NCI-H226 (cell line): Measurements from ENCODE around the gene ETV2.
A peak's percentile ranks its signal among the peaks of the same experiment; 100 is the strongest.
"Not testable (repeated sequence)": the region's sequence is repeated elsewhere in the genome, so short reads cannot be mapped to it uniquely, and the experiment has no call there.

ENCODE experiments used
- DNase-seq: peaks from one replicate; pipeline ENCODE4 v3.0.0-alpha.2; 2015

The ETV2 gene, protein sequence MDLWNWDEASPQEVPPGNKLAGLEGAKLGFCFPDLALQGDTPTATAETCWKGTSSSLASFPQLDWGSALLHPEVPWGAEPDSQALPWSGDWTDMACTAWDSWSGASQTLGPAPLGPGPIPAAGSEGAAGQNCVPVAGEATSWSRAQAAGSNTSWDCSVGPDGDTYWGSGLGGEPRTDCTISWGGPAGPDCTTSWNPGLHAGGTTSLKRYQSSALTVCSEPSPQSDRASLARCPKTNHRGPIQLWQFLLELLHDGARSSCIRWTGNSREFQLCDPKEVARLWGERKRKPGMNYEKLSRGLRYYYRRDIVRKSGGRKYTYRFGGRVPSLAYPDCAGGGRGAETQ

DNA sequence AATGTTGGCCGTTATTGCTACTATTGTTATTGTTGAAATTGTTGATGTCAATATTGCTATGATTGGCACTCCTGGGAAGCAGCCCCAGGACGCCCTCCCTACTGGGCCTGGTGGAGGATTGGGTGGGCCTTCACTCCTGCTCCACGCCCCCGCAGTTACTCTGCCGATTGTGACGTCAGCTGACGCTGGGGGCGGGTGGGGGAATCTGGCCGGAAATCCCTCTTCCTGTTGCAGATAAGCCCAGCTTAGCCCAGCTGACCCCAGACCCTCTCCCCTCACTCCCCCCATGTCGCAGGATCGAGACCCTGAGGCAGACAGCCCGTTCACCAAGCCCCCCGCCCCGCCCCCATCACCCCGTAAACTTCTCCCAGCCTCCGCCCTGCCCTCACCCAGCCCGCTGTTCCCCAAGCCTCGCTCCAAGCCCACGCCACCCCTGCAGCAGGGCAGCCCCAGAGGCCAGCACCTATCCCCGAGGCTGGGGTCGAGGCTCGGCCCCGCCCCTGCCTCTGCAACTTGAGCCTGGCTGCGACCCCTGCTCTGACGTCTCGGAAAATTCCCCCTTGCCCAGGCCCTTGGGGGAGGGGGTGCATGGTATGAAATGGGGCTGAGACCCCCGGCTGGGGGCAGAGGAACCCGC lies at the start of gene ETV2:
ETV2 (plus strand) TSS at position 231 of the 637 bp plus-strand sequence. CDS start 716 bp downstream, outside the sequence.
- peak; percentile 25 for DNase-seq

DNA sequence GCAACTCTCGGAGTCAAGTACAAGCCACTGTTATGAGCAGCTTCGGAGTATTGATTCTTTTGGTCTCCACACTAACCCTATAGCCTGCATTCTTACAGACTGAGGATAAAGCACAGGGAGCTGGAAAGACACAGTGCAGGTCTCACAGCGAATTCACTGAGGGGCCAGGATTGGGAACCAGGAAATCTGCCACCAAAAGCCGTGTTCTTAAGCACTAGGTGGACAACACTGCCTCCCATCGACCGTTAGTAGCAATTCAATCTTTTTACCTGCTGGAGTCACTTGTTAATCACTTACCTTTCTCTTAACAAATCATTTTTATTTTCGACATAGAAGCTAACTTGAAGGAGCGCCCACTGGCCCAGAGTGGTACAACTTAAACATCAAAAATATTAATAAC lies 49.3 kb upstream of the ETV2 start:
- DNase-seq, result no peak

DNA sequence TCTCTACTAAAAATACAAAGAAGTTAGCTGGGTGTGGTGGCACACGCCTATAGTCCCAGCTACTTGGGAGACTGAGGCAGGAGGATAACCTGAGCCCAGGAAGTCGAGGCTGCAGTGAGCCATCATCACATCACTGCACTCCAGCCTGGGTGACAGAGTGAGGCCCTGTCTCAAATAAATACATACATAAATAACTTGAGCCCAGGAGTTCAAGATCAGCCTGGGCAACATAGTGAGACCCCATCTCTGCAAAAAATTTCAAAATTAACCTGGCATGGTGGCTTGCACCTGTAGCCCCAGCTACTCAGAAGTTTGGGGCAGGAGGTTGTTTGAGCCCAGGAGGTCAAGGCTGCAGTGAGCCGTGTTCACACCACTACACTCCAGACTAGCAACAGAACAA lies 46.5 kb upstream of the ETV2 start:
- DNase-seq, result not testable (repeated sequence)

DNA sequence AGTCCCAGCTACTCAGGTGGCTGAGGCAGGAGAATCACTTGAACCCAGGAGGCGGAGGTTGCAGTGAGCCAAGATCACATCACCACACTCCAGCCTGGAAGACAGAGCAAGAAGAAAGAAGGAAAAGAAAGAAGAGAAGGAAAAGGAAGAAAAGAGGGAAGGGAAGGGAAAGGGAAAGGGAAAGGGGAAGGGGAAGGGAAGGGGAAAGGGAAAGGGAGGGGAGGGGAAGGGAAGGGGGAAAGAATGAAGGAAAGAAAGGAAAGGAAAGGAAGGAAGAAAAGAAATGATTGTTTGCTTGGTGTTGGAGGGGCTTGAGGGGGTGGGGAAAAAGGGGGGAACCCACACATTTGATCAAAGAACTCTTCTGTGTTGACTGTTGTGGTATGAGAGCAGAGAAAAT lies 45.6 kb upstream of the ETV2 start:
- no peak for DNase-seq

DNA sequence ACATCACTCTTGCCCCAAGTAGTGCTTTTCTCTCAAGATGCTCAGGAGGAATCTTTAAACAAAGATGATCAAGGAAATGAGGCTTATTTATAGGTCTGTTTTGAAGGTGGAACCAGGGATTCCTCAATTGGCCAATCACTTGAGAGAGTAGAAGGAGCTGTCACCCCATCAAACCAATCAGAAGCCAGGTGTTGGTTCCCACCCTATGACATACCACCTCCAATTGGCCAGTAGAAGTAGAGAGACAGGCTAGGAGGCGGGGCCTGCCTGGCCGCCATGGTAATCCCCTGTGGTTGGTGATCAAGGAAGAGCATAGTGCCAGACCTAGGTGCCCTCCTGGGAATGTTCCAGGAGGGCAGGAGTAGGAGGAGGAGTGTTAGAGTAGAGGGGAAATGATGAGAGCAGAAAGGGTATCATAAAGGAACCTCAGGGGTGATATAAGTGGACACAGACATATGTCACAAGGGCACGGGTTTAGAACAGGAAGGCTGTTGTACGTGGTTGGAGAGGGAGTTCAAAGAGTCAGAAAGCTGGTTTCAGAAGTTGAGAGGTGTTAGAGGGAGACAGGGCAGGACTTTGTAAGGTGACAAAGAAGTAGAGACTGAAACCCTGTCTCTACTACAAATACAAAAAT lies 45.1 kb upstream of the ETV2 start:
- DNase-seq, result peak; percentile 18

DNA sequence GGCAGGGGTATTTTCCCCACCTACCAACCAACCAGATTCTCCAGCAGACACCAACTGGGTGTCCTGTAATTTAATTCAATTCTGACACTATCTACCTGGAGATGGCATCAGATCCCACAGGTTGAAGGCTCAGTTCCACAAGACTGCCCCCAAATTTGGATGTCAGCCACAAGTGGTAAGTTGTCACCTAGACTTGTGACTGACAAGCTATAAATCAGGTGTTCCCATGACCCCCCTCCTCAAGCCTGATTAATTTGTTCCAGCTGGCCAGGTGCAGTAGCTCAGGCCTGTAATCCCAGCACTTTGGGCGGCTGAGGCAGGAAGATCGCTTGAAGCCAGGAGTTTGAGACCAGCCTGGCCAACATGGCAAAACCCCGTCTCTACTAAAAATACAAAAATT lies 39.6 kb upstream of the ETV2 start:
- DNase-seq, result no peak

DNA sequence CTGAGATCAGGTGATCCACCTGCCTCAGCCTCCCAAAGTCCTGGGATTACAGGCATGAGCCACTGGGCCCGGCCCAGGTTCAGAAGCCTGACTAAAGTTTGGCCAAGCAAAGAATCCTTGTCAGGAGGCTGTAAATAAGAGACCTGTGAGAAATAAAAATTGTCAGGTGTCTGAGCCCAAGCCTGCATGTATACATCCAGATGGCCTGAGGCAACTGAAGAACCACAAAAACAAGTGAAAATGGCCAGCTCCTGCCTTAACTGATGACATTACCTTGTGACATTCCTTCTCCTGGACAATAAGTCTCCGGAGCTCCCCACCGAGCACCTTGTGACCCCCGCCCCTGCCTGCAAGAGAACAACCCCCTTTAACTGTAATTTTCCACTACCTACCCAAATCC lies 37.1 kb upstream of the ETV2 start:
- DNase-seq, result not testable (repeated sequence)

DNA sequence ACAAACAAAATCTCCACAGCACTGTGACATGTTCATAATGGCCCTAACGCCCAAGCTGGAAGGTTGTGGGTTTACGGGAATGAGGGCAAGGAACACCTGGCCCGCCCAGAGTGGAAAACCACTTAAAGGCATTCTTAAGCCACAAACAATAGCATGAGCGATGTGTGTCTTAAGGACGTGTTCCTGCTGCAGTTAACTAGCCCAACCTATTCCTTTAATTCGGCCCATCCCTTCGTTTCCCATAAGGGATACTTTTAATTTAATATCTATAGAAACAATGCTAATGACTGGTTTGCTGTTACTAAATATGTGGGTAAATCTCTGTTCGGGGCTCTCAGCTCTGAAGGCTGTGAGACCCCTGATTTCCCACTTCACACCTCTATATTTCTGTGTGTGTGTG lies 34.4 kb upstream of the ETV2 start:
- DNase-seq, result not testable (repeated sequence)

DNA sequence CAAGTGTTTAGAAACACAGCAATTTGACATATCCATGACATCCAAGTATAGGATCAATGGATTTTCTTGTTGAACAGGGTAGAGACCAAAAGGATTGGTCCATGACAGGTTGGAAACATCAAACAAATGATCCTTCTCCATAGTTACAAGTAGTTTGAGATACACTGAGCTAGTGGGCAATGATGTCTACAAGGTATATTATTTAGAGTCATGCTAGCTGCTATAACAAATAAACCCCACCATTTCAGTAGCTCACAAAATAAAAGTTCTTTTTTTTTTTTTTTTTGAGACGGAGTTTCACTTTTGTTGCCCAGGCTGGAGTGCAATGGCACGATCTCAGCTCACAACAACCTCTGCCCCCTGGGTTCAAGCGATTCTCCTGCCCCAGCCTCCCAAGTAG lies 33.9 kb upstream of the ETV2 start:
- DNase-seq, result no peak

DNA sequence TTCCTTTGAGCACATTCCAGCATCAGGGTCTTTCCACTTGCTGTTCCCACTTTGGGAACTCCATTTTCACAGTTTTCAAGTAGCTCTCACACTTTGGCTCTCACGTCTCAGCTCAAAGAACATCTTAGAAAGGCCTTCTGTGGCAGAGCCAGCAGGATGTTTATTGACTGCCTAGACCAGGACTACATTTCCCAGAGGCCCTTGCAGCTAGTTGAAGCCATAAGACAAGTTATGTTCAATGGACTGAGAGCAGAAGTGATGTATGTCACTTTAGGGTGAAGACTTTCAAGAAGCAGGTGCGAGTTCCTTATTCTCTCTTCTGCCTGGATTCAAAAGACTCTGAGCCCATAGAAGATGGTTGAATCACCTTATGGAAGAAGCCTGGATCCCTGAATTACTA lies 33.3 kb upstream of the ETV2 start:
- no peak for DNase-seq

DNA sequence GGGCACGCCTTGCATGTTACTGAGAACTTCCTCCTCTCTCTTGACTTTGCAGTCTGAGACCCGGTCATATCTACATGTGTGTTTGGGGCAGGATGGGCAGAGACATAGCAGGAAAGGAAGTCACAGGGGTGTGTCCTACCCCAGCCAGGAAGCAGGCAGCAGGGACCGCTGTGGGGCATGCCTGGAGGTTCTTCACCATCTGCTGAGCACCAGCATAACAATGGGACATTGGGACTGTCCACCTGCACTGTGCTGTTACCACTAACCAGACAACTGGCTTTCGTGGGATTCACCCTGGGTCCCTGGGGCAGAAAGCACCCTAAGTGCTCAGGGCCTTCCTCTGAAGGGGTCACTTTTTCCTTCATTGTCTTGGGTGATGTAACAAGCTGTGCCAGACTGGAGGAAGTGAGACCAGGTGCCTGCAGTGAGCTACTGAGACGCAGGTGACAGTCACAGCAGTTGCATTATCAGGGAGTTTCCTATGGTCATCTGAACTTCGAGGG lies 31.6 kb upstream of the ETV2 start:
- no peak for DNase-seq

DNA sequence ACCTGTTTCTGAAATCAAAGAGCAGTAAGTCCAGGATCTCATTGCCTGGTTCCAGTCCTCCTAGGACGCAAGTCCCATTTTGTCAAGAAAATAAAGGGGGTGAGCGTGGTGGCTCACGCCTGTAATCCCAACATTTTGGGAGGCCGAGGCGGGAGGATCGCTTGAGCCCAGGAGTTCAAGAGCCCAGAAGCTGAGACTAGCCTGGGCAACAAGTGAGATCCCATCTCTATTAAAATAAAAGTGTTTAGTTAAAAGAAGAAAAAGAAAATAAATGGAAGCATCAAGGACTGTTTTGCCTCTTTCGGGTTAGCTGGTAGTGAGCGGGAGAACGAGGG lies 29.4 kb upstream of the ETV2 start:
- DNase-seq, result no peak

DNA sequence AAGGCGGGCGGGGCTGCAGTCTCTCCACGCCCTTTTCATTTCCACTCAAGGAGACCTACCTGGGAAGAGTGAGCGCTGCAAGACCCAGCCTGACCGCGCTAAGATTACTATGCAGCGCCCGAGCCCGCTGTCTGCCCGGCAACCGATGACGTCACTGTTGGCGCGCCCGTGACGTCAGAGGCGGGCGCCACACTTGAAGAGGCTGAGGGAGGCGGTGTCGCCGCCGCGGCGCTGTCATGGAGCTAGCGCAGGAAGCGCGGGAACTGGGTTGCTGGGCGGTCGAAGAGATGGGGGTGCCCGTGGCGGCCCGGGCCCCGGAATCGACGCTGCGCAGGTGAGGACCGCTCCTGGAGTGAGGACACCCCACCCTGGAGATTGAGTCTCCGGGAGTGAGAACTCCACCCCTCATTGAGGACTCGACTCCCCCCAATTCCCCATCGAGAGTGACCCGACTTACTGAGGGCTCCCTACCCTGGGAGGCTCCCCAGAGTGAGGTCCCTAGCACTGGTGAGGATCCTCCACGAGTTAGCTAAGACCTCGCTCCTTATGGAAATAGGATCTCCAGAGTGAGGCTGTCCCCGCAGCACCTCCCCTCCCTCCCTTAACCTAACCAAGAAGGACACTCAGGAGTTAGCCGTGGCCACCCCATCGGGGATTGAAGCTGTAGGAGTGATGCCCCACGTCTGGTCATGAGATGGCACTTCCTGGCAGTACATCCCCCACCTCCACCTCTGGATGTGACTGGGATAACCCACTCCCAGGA lies 28.8 kb upstream of the ETV2 start, which contains the start of gene HAUS5:
HAUS5 (plus strand) TSS at position 177 of the 763 bp plus-strand sequence; CDS start at position 237, 60 bp downstream.
- peak; percentile 88 for DNase-seq

DNA sequence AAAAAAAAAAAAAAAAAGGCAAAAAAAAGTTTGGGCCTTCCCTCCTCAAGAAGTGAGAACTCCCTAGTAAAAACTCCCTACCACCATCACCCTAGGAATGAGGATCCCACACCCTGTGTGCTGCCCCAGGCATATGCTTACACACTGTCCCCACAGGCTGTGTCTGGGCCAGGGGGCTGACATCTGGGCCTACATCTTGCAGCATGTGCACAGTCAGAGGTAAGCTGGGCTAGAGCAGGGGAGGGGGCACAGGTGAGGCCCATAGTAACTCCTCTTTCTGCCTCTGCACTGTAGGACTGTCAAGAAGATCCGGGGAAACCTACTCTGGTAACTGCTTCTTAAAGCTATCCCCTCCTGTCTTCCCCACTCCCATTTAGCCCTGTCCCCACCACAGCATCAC lies 28.0 kb upstream of the ETV2 start:
- no peak for DNase-seq

DNA sequence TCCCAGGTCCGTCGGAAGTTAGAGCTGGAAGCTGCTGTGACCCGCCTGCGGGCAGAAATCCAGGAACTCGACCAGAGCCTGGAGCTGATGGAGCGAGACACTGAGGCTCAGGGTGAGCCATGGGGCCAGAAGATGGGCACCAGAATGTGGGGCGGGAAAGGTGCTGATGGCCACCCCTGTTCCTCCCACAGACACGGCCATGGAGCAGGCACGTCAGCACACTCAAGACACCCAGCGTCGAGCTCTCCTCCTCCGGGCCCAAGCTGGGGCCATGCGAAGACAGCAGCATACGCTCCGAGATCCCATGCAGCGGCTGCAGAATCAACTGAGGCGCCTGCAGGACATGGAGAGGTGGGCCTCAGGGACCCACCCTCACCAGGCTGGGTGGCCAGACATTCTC lies 26.5 kb upstream of the ETV2 start:
- DNase-seq, result no peak

DNA sequence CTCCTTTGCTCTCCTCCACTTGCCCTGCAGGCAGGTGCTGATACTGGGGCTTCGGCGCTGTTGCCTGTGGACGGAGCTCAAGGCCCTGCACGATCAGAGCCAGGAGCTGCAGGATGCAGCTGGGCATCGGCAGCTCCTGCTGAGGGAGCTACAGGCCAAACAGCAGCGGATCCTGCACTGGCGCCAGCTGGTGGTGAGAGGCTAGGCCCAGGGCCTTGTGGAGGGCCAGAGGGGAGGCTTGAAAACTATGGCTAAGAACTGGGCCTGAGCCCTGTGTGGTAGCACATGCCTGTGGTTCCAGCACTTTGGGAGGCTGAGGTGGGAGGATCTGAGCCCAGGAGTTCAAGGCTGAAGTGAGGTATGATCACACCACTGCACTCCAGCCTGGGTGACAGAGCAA lies 22.7 kb upstream of the ETV2 start:
- peak; percentile 16 for DNase-seq

DNA sequence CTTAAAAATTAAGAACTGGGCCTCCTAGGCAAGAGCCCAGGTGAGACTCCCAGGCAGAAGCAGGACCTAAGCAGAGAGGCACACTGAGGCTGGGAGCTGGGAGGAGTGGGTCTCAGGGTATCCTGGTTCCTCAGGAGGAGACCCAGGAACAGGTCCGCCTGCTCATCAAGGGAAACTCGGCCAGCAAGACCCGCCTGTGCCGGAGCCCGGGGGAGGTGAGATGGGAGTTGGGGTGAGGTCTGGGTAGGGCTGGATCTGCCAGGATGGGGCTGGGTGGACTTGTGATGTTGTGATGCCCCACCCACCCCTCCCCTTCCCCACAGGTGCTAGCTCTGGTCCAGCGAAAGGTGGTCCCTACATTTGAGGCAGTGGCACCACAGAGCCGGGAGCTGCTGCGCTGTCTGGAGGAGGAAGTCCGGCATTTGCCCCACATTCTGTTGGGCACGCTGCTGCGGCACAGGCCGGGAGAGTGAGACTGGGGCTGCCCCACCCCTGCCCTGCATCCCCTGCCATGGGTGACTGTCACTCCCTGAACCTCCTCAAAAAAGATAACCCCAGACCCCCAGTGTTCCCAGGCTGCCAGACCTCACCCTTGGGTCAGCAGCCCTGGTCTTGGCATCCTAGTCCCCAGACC lies 22.1 kb upstream of the ETV2 start:
- no peak for DNase-seq

DNA sequence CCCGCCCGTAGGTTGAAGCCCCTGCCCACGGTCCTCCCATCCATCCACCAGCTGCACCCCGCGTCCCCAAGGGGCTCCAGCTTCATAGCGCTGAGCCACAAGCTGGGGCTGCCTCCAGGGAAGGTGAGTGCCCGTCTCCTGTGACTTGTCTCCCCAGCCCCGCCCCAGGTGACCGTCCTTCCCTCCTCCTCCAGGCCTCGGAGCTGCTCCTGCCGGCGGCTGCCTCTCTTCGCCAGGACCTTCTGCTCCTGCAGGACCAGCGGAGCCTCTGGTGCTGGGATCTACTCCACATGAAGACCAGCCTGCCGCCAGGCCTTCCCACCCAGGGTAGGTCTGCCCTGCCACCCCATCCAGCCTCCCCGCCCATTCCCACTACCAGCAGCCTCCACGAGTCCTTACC lies 21.5 kb upstream of the ETV2 start:
- DNase-seq, result no peak

DNA sequence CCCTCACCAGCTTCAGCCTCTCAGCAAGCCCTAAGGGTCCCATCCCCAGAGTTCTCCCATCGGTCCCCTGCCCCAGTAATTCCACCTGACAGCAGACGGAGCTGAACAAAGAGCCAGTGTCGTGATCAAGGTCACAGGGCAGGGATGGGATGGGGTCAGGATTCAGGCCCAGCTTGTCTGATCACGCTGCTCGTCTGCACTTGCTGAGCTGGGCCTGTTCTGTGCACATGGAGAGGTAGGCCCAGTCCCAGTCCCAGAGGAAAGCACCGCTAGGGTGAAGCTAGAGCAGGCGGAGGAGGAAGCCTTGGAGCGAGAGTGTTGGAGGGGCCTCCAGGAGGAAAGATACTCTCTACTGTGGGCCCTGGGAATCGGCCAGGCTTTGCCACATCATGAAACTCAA lies 19.8 kb upstream of the ETV2 start:
- DNase-seq, result no peak

DNA sequence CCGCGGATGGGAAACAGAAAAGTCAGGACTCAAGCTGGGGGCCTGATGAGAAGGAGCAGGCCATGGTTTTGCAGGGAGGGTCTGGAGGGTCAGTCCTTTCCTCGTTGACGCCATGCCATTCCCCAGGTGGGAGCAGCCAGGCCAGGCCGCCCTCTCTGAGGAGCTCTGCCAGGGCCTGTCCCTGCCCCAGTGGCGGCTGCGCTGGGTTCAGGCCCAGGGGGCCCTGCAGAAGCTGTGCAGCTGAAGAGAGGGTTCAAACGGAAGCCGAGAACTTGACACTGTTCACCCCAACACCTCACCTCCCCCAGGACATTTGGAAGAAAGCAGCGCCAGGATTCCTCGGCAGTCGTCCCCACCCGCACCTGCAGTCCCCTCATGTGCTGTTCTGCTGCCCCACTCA lies 18.8 kb upstream of the ETV2 start:
- DNase-seq, result no peak

DNA sequence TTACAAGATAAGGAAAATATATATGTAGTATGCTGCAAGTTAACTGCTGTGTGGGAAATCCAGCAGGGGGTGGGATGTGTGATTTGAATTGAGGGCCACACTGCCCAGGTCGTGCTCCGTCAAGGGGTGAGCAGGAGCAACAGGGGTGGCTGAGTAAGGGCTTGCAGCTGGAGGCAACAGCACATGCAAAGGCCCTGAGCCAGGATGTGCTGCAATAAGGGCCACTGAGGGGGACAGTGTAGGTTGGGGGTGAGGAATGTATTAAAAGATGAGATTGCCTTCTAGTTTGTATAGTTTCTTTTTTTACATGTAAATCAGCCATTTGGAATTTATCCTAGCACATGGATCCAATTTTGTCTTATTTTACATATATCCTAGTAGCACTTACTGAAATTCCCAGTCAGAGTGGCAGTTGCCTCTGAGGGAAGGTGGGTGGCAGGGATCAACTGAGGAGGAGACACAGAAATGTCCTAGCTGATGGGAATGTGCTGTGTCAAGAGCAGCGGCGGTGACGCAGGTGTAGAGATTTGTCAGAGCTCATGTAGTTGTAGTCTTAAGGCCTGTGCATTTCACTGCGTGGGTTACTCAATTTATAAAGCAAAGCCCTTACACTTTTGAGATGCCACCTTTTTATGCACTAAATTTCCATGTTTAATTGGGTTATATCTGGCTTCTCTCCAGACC lies 18.1 kb upstream of the ETV2 start:
- DNase-seq, result no peak

DNA sequence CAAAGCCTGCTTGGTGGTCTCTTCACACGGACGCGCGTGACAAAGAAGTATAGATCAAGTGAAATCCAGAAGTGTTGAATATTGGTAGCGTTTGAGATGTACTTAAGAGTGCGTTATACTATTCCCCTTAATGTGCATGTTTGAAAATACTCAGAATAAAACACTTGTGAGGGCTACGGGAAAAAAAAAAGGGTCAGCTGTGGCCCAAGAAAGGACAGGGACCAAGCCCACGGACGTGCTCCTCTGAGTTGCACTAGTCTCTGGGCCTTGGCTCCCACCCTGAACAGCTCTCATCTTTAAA lies 13.3 kb upstream of the ETV2 start:
- no peak for DNase-seq
